ENCODE data around the gene EFNA5.

GRCh38 chr5:107330903-107331302 lies 339.8 kb downstream of the EFNA5 start:
- no peak for TF ChIP-seq EZH2 (IDR thresholded peaks at IDR 0.05; ENCODE audit: borderline replicate concordance, low read depth, low read length, severe bottlenecking)
- TF ChIP-seq CTCF (IDR thresholded peaks at IDR 0.05; ENCODE audit: borderline replicate concordance, extremely low read depth, low read length, poor library complexity, severe bottlenecking), result no peak

Data from DND-41 (cell line).